HEK293 (cell line): Measurements from ENCODE around the gene G2E3.

ENCODE experiments used
- CTCF ChIA-PET: fragments of 350-600 bp; formaldehyde crosslinking; extraction: SDS; loops from one replicate; lab custom pipeline; 2021; ENCODE audit warnings: antibody characterized with exemption; lab: Yijun Ruan, JAX
- POLR2A ChIA-PET: fragments of 300-600 bp; formaldehyde crosslinking; extraction: SDS; loops from one replicate; lab custom pipeline; 2020; ENCODE audit warnings: antibody characterized with exemption, inconsistent platforms; lab: Yijun Ruan, JAX
- H3K27ac ChIP-seq: fragments of 200-500 bp; sonication (Bioruptor generic); 2 replicates; pipeline ENCODE4 v1.5.1; 2014; ENCODE audit warnings: low read depth, low read length, control low read depth, inconsistent platforms; ENCODE audit errors: extremely low read depth
- H3K36me3 ChIP-seq, 2 experiments: fragments of 200-500 bp in 1 of 2; sonication (Bioruptor generic) in 1 of 2; 1 replicate in 1 of 2; 2 replicates in 1 of 2; pipeline ENCODE4 v1.5.1; 2014 to 2017; ENCODE audit warnings: inconsistent platforms in 2 of 2, low read length in 2 of 2; ENCODE audit not compliant: control insufficient read depth in 2 of 2, insufficient read depth in 1 of 2
- H3K4me1 ChIP-seq: fragments of 200-500 bp; sonication (Bioruptor generic); 2 replicates; pipeline ENCODE4 v1.5.1; 2014; ENCODE audit warnings: mild to moderate bottlenecking, low read length, inconsistent platforms; ENCODE audit not compliant: control insufficient read depth, insufficient read depth
- H3K4me3 ChIP-seq: 2 replicates; pipeline ENCODE4 v1.5.1; 2011; ENCODE audit warnings: low read depth, mild to moderate bottlenecking, control low read depth, low read length, moderate library complexity
- H3K9me3 ChIP-seq: fragments of 200-500 bp; sonication (Bioruptor generic); 2 replicates; pipeline ENCODE4 v1.5.1; 2014; ENCODE audit warnings: low read depth, low read length, inconsistent platforms; ENCODE audit not compliant: control insufficient read depth, insufficient read depth
- GFI1B ChIP-seq: fragments of 450-650 bp; formaldehyde crosslinking; IDR thresholded peaks from 2 replicates; pipeline ENCODE4 v1.5.1; 2016; ENCODE audit warnings: missing biosample characterization, missing genetic modification characterization
- HOXA7 ChIP-seq: sonication (generic); formaldehyde crosslinking; IDR thresholded peaks from 2 replicates; pipeline ENCODE4 v1.8.1; 2022; ENCODE audit warnings: missing genetic modification reagents, borderline replicate concordance
- KLF17 ChIP-seq: fragments of 450-650 bp; formaldehyde crosslinking; IDR thresholded peaks from 2 replicates; pipeline ENCODE4 v1.5.1; 2016; ENCODE audit warnings: missing biosample characterization, missing genetic modification characterization
- MEIS1 ChIP-seq: sonication (generic); formaldehyde crosslinking; IDR thresholded peaks from 2 replicates; pipeline ENCODE4 v1.8.1; 2022; ENCODE audit warnings: missing genetic modification reagents, mild to moderate bottlenecking, borderline replicate concordance
- REST ChIP-seq: fragments of 450-650 bp; formaldehyde crosslinking; IDR thresholded peaks from 2 replicates; pipeline ENCODE4 v1.5.1; 2016; ENCODE audit warnings: missing biosample characterization, missing genetic modification characterization
- SP2 ChIP-seq: fragments of 450-650 bp; formaldehyde crosslinking; IDR thresholded peaks from 2 replicates; pipeline ENCODE4 v1.5.1; 2016; ENCODE audit warnings: missing biosample characterization, missing genetic modification characterization
- SP7 ChIP-seq: fragments of 450-650 bp; formaldehyde crosslinking; IDR thresholded peaks from 2 replicates; pipeline ENCODE4 v1.5.1; 2016; ENCODE audit warnings: missing biosample characterization, missing genetic modification characterization
- WT1 ChIP-seq: fragments of 450-650 bp; formaldehyde crosslinking; IDR thresholded peaks from 2 replicates; pipeline ENCODE4 v1.5.1; 2016; ENCODE audit warnings: missing biosample characterization, missing genetic modification characterization
- ZBTB44 ChIP-seq: fragments of 450-650 bp; IDR thresholded peaks from 2 replicates; pipeline ENCODE4 v1.5.1; 2018; ENCODE audit warnings: missing biosample characterization, mild to moderate bottlenecking, missing genetic modification characterization
- ZNF112 ChIP-seq: fragments of 450-650 bp; formaldehyde crosslinking; IDR thresholded peaks from 2 replicates; pipeline ENCODE4 v1.5.0; 2017; ENCODE audit warnings: missing biosample characterization, missing genetic modification characterization
- ZNF148 ChIP-seq: fragments of 450-650 bp; formaldehyde crosslinking; IDR thresholded peaks from 2 replicates; pipeline ENCODE4 v1.5.0; 2017; ENCODE audit warnings: missing biosample characterization, missing genetic modification characterization, borderline replicate concordance
- ZNF248 ChIP-seq: fragments of 450-650 bp; formaldehyde crosslinking; IDR thresholded peaks from 2 replicates; pipeline ENCODE4 v1.5.1; 2017; ENCODE audit warnings: missing biosample characterization, missing genetic modification characterization
- ZNF362 ChIP-seq: fragments of 450-650 bp; formaldehyde crosslinking; IDR thresholded peaks from 2 replicates; pipeline ENCODE4 v1.5.1; 2016; ENCODE audit warnings: missing biosample characterization, missing genetic modification characterization
- ZNF416 ChIP-seq: fragments of 450-650 bp; formaldehyde crosslinking; IDR thresholded peaks from 2 replicates; pipeline ENCODE4 v1.5.1; 2016; ENCODE audit warnings: missing biosample characterization, missing genetic modification characterization
- ZNF510 ChIP-seq: fragments of 450-650 bp; formaldehyde crosslinking; IDR thresholded peaks from 2 replicates; pipeline ENCODE4 v1.5.1; 2018; ENCODE audit warnings: mild to moderate bottlenecking, missing genetic modification characterization, missing biosample characterization; ENCODE audit not compliant: insufficient replicate concordance
- ZNF600 ChIP-seq: fragments of 450-650 bp; formaldehyde crosslinking; IDR thresholded peaks from 2 replicates; pipeline ENCODE4 v1.5.1; 2016; ENCODE audit warnings: missing biosample characterization, missing genetic modification characterization
- ZNF645 ChIP-seq: fragments of 450-650 bp; formaldehyde crosslinking; IDR thresholded peaks from 2 replicates; pipeline ENCODE4; 2016; ENCODE audit warnings: missing biosample characterization, missing genetic modification characterization
- ZNF664 ChIP-seq: fragments of 450-650 bp; formaldehyde crosslinking; IDR thresholded peaks from 2 replicates; pipeline ENCODE4 v1.5.1; 2016; ENCODE audit warnings: missing biosample characterization, missing genetic modification characterization
- ZNF707 ChIP-seq: fragments of 450-650 bp; formaldehyde crosslinking; IDR thresholded peaks from 2 replicates; pipeline ENCODE4 v1.5.1; 2016; ENCODE audit warnings: missing biosample characterization, missing genetic modification characterization

Gene G2E3

GRCh38 chr14:30569903-30570226 is 10.9 kb downstream of the G2E3 start:
- H3K4me3 ChIP-seq: no peak overlapping the region
- H3K4me1 ChIP-seq: peaks cover 13% of the 10 kb centered on the region
- no peaks in the 10 kb centered on the region for H3K9me3 ChIP-seq
- CTCF ChIA-PET: no interaction called here
- H3K27ac ChIP-seq: no peak overlapping the region
- H3K36me3 ChIP-seq: no peaks in the 10 kb centered on the region; a peak in 1 of 3 replicates
- POLR2A ChIA-PET: no interaction called here
- TF ChIP-seq MEIS1 (CRISPR knock-in tag) (no peak), HOXA7 (CRISPR knock-in tag) (no peak), ZNF148 (tag by site-specific recombination) (no peak), ZNF664 (tag by site-specific recombination) (no peak), KLF17 (tag by site-specific recombination) (no peak), ZNF416 (no peak), ZNF645 (tag by site-specific recombination) (no peak), GFI1B (tag by site-specific recombination) (no peak), ZNF362 (tag by site-specific recombination) (no peak), ZNF707 (no peak), WT1 (no peak), ZNF248 (no peak), REST (tag by site-specific recombination) (no peak), ZNF600 (tag by site-specific recombination) (no peak), SP7 (tag by site-specific recombination) (no peak), ZNF510 (no peak), ZBTB44 (no peak), ZNF112 (tag by site-specific recombination) (no peak), SP2 (tag by site-specific recombination) (no peak)
